H9 (cell line): ENCODE data around the gene CDYL. TPM values are rescaled to one million over a fixed set of nuclear protein-coding genes. Genes with fewer than 3 reads are reported as not detected.

ENCODE experiments used
- DNase-seq: peaks from one replicate; pipeline ENCODE4 v3.0.0-alpha.2; 2017
- H2AFZ ChIP-seq: one replicate; pipeline ENCODE4 v1.6.1; 2013; ENCODE audit warnings: mild to moderate bottlenecking, low read length, control low read depth, moderate library complexity
- H2AK5ac ChIP-seq: 2 replicates; pipeline ENCODE4 v1.6.1; 2013; ENCODE audit warnings: low read length, control low read depth, mixed read lengths; ENCODE audit not compliant: insufficient read length
- H2BK120ac ChIP-seq: one replicate; pipeline ENCODE4 v1.6.1; 2013; ENCODE audit warnings: low read depth, mild to moderate bottlenecking, low read length, control low read depth, inconsistent platforms; ENCODE audit not compliant: poor library complexity, severe bottlenecking
- H2BK12ac ChIP-seq: 2 replicates; pipeline ENCODE4 v1.6.1; 2013; ENCODE audit warnings: low read length, control low read depth, mixed read lengths, low read depth; ENCODE audit not compliant: insufficient read length
- H2BK15ac ChIP-seq: 2 replicates; pipeline ENCODE4 v1.6.1; 2013; ENCODE audit warnings: low read depth, low read length, control low read depth
- H2BK20ac ChIP-seq: one replicate; pipeline ENCODE4 v1.6.1; 2013; ENCODE audit warnings: low read depth, mild to moderate bottlenecking, low read length, control low read depth, inconsistent platforms; ENCODE audit not compliant: poor library complexity, severe bottlenecking
- H2BK5ac ChIP-seq: 2 replicates; pipeline ENCODE4 v1.6.1; 2013; ENCODE audit warnings: low read length, control low read depth, mixed read lengths; ENCODE audit not compliant: insufficient read length
- H3K14ac ChIP-seq: 2 replicates; pipeline ENCODE4 v1.6.1; 2013; ENCODE audit warnings: low read length, control low read depth; ENCODE audit not compliant: insufficient read depth
- H3K18ac ChIP-seq: 2 replicates; pipeline ENCODE4 v1.6.1; 2013; ENCODE audit warnings: low read depth, mild to moderate bottlenecking, mixed read lengths, low read length, control low read depth; ENCODE audit not compliant: insufficient read length
- H3K23ac ChIP-seq: 2 replicates; pipeline ENCODE4 v1.6.1; 2013; ENCODE audit warnings: low read length, control low read depth, mixed read lengths, low read depth; ENCODE audit not compliant: insufficient read length
- H3K23me2 ChIP-seq: 2 replicates; pipeline ENCODE4 v1.6.1; 2013; ENCODE audit warnings: low read depth, mild to moderate bottlenecking, mixed read lengths, low read length, control low read depth; ENCODE audit not compliant: insufficient read length, poor library complexity, severe bottlenecking
- H3K27ac ChIP-seq: 2 replicates; pipeline ENCODE4 v1.5.1; 2013; ENCODE audit warnings: low read length, control low read depth, mixed read lengths, low read depth; ENCODE audit not compliant: insufficient read length
- H3K27me3 ChIP-seq: 2 replicates; pipeline ENCODE4 v1.6.1; 2013; ENCODE audit warnings: low read length, control low read depth, inconsistent platforms; ENCODE audit not compliant: insufficient read depth
- H3K4ac ChIP-seq: 2 replicates; pipeline ENCODE4 v1.6.1; 2013; ENCODE audit warnings: low read depth, mild to moderate bottlenecking, control low read depth, inconsistent platforms, low read length, moderate library complexity
- H3K4me1 ChIP-seq: 2 replicates; pipeline ENCODE4 v1.6.1; 2013; ENCODE audit warnings: low read length, control low read depth, inconsistent platforms; ENCODE audit not compliant: insufficient read depth
- H3K4me2 ChIP-seq: 2 replicates; pipeline ENCODE4 v1.6.1; 2013; ENCODE audit warnings: low read length, control low read depth, mixed read lengths; ENCODE audit not compliant: insufficient read length, insufficient read depth
- H3K56ac ChIP-seq: 2 replicates; pipeline ENCODE4 v1.6.1; 2013; ENCODE audit warnings: low read depth, mild to moderate bottlenecking, mixed read lengths, low read length, control low read depth; ENCODE audit not compliant: insufficient read length
- H3K79me1 ChIP-seq: 2 replicates; pipeline ENCODE4 v1.6.1; 2013; ENCODE audit warnings: low read depth, mild to moderate bottlenecking, moderate library complexity, low read length, control low read depth, inconsistent platforms; ENCODE audit not compliant: insufficient read depth, poor library complexity, severe bottlenecking
- H3K79me2 ChIP-seq: 2 replicates; pipeline ENCODE4 v1.6.1; 2013; ENCODE audit warnings: low read length, control low read depth, inconsistent platforms; ENCODE audit not compliant: insufficient read depth
- H3K9ac ChIP-seq: 2 replicates; pipeline ENCODE4 v1.6.1; 2013; ENCODE audit warnings: low read length, control low read depth, mixed read lengths; ENCODE audit not compliant: insufficient read length; ENCODE audit errors: extremely low read depth
- H3K9me3 ChIP-seq: one replicate; pipeline ENCODE4 v1.6.1; 2013; ENCODE audit warnings: low read depth, low read length, inconsistent platforms; ENCODE audit not compliant: control insufficient read depth
- H3T11ph ChIP-seq: one replicate; pipeline ENCODE4 v1.6.1; 2013; ENCODE audit warnings: mild to moderate bottlenecking, low read length, control low read depth, inconsistent platforms
- H4K20me1 ChIP-seq: one replicate; pipeline ENCODE4 v1.6.1; 2013; ENCODE audit not compliant: control insufficient read depth, insufficient read length, insufficient read depth
- H4K5ac ChIP-seq: 2 replicates; pipeline ENCODE4 v1.6.1; 2013; ENCODE audit warnings: low read depth, mild to moderate bottlenecking, mixed read lengths, low read length, control low read depth; ENCODE audit not compliant: insufficient read length
- H4K8ac ChIP-seq: replicated peaks from 2 replicates; pipeline ENCODE4 v1.6.1; 2013; ENCODE audit warnings: low read length, control low read depth, mixed read lengths, low read depth; ENCODE audit not compliant: insufficient read length
- H4K91ac ChIP-seq: 2 replicates; pipeline ENCODE4 v1.6.1; 2013; ENCODE audit warnings: low read depth, mild to moderate bottlenecking, moderate library complexity, mixed read lengths, low read length, control low read depth; ENCODE audit not compliant: insufficient read length
- H3K27ac Mint-ChIP-seq, 3 experiments: 2 replicates in 2 of 3; 3 replicates in 1 of 3; pipeline ENCODE4 v1.8.0; 2020 to 2021; ENCODE audit warnings: mixed read lengths in 3 of 3, mild to moderate bottlenecking in 1 of 3, moderate library complexity in 1 of 3
- H3K27me3 Mint-ChIP-seq: 2 replicates; pipeline ENCODE4 v1.8.0; 2021; ENCODE audit warnings: low read depth, mild to moderate bottlenecking, moderate library complexity, mixed read lengths
- H3K36me3 Mint-ChIP-seq, 3 experiments: 2 replicates in 2 of 3; 3 replicates in 1 of 3; pipeline ENCODE4 v1.8.0; 2020 to 2021; ENCODE audit warnings: low read depth in 3 of 3, mixed read lengths in 3 of 3; ENCODE audit not compliant: insufficient read depth in 1 of 3
- H3K4me1 Mint-ChIP-seq, 2 experiments: 2 replicates each; pipeline ENCODE4 v1.8.0; 2020; ENCODE audit warnings: mixed read lengths in 2 of 2
- H3K4me3 Mint-ChIP-seq, 2 experiments: 2 replicates in 1 of 2; 3 replicates in 1 of 2; pipeline ENCODE4 v1.8.0; 2020 to 2021; ENCODE audit warnings: mild to moderate bottlenecking in 2 of 2, mixed read lengths in 2 of 2, moderate library complexity in 1 of 2
- H3K9me3 Mint-ChIP-seq, 2 experiments: 2 replicates in 1 of 2; 3 replicates in 1 of 2; pipeline ENCODE4 v1.8.0; 2020; ENCODE audit warnings: mild to moderate bottlenecking in 2 of 2, mixed read lengths in 2 of 2, moderate library complexity in 1 of 2
- CTCF ChIP-seq: fragments of 200-600 bp; sonication (generic); conservative IDR thresholded peaks from 3 replicates; pipeline ENCODE4 v1.8.0; 2021; ENCODE audit warnings: antibody characterized with exemption, mild to moderate bottlenecking
- WGBS: extraction: QIAGEN DNeasy Blood & Tissue Kit; methylation state at CpG from one replicate; pipeline ENCODE4 v1.1.7; 2013; ENCODE audit warnings: missing lambda C conversion rate, low lambda C conversion rate, mixed read lengths; ENCODE audit not compliant: insufficient read length; ENCODE audit errors: extremely low coverage; 5-methylcytosine and 5-hydroxymethylcytosine counted together
- total RNA-seq: library from RNA; stranded (reverse); gene quantifications from 2 replicates; pipeline ENCODE4 v1.2.1, GENCODE V29; 2021

Gene CDYL
- total RNA-seq, 1 experiment from 2014 or later = 95.0 TPM

GRCh38 chr6:4950076-4950475 is 173.9 kb downstream of the CDYL start:
- Histone ChIP-seq H3K4me1 (peaks cover 4% of the 10 kb centered on the region; the same call in 1 of the 2 replicates), H3K27ac (no peak overlapping the region), H3K23ac (no peak overlapping the region), H4K8ac (no peak overlapping the region), H3K56ac (no peak overlapping the region), H2BK20ac (no peak overlapping the region), H3T11ph (no peak overlapping the region), H2BK120ac (no peak overlapping the region), H3K27me3 (no peaks in the 10 kb centered on the region), H2BK15ac (no peak overlapping the region), H3K23me2 (no peaks in the 10 kb centered on the region), H3K18ac (no peak overlapping the region), H3K79me2 (no peaks in the 10 kb centered on the region), H2AK5ac (no peak overlapping the region), H4K20me1 (peaks cover 2% of the 10 kb centered on the region), H4K91ac (no peak overlapping the region), H3K9ac (no peak overlapping the region), H3K4me2 (no peak overlapping the region), H3K14ac (no peak overlapping the region), H2AFZ (no peak overlapping the region), H3K79me1 (no peaks in the 10 kb centered on the region), H3K9me3 (no peaks in the 10 kb centered on the region), H2BK5ac (no peak overlapping the region), H4K5ac (no peak overlapping the region), H2BK12ac (no peak overlapping the region), H3K4ac (no peak overlapping the region)
- peaks cover 39 to 44% of the 10 kb centered on the region in 2 experiments for H3K4me1 Mint-ChIP-seq
- H3K27ac Mint-ChIP-seq = peak overlapping the region; percentile 60 to 78 (median 72); a peak in 6 of 7 replicates
- H3K4me3 Mint-ChIP-seq = no peak overlapping the region
- peaks cover 46 to 78% (median 75%) of the 10 kb centered on the region in 3 experiments for H3K36me3 Mint-ChIP-seq
- no peak for DNase-seq
- no peaks in the 10 kb centered on the region for H3K9me3 Mint-ChIP-seq
- TF ChIP-seq CTCF = no peak
- H3K27me3 Mint-ChIP-seq = no peaks in the 10 kb centered on the region; the same call in 1 of the 2 replicates
- WGBS = no CpG with 5 or more reads among the region's 11 CpGs
